ENCODE measurements around the gene CCR4.

DNA sequence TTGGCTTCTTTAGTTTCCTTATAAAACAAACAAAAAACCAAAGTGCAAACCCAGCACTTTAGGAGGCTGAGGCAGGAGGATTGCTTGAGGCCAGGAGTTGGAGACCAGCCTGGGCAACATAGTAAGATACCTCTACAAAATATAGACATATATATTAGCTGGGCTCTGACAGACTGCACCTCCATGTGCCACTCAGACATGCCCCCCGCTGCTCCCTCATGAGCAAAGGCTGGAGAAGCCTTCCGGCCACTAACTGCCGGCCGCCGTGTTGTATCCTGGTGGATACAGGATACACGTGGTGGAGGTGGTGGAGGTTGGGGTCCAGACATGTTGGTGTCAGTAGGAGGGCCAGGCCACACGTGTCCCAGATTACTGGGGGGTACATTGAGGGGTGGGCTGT lies 29.4 kb upstream of the CCR4 start:
- no peak for TF ChIP-seq NR1H2 (CRISPR knock-in tag; IDR thresholded peaks at IDR 0.05)
- TF ChIP-seq POLR2AphosphoS5 (IDR thresholded peaks at IDR 0.05; ENCODE audit: control insufficient read depth, insufficient read depth, low read depth, low read length), result no peak
- TF ChIP-seq, protein P1, sequence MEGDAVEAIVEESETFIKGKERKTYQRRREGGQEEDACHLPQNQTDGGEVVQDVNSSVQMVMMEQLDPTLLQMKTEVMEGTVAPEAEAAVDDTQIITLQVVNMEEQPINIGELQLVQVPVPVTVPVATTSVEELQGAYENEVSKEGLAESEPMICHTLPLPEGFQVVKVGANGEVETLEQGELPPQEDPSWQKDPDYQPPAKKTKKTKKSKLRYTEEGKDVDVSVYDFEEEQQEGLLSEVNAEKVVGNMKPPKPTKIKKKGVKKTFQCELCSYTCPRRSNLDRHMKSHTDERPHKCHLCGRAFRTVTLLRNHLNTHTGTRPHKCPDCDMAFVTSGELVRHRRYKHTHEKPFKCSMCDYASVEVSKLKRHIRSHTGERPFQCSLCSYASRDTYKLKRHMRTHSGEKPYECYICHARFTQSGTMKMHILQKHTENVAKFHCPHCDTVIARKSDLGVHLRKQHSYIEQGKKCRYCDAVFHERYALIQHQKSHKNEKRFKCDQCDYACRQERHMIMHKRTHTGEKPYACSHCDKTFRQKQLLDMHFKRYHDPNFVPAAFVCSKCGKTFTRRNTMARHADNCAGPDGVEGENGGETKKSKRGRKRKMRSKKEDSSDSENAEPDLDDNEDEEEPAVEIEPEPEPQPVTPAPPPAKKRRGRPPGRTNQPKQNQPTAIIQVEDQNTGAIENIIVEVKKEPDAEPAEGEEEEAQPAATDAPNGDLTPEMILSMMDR (IDR thresholded peaks at IDR 0.05 in 2 of 3, conservative IDR thresholded peaks at IDR 0.05 in 1 of 3; ENCODE audit: insufficient read depth in 2 of 3, low read depth in 1 of 3, low read length in 3 of 3), result no peak
- TF ChIP-seq, protein P2, sequence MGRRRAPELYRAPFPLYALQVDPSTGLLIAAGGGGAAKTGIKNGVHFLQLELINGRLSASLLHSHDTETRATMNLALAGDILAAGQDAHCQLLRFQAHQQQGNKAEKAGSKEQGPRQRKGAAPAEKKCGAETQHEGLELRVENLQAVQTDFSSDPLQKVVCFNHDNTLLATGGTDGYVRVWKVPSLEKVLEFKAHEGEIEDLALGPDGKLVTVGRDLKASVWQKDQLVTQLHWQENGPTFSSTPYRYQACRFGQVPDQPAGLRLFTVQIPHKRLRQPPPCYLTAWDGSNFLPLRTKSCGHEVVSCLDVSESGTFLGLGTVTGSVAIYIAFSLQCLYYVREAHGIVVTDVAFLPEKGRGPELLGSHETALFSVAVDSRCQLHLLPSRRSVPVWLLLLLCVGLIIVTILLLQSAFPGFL (CRISPR knock-in tag; IDR thresholded peaks at IDR 0.05), result no peak
- TF ChIP-seq NELFE (IDR thresholded peaks at IDR 0.05; ENCODE audit: insufficient read depth, insufficient read length), result no peak
- TF ChIP-seq, protein P3, sequence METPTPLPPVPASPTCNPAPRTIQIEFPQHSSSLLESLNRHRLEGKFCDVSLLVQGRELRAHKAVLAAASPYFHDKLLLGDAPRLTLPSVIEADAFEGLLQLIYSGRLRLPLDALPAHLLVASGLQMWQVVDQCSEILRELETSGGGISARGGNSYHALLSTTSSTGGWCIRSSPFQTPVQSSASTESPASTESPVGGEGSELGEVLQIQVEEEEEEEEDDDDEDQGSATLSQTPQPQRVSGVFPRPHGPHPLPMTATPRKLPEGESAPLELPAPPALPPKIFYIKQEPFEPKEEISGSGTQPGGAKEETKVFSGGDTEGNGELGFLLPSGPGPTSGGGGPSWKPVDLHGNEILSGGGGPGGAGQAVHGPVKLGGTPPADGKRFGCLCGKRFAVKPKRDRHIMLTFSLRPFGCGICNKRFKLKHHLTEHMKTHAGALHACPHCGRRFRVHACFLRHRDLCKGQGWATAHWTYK (CRISPR knock-in tag; IDR thresholded peaks at IDR 0.05), result no peak
- no peak for TF ChIP-seq ZFP30 (CRISPR knock-in tag; IDR thresholded peaks at IDR 0.05; ENCODE audit: borderline replicate concordance)
- TF ChIP-seq ZNF224 (CRISPR knock-in tag; IDR thresholded peaks at IDR 0.05), result no peak
- TF ChIP-seq, protein P4, sequence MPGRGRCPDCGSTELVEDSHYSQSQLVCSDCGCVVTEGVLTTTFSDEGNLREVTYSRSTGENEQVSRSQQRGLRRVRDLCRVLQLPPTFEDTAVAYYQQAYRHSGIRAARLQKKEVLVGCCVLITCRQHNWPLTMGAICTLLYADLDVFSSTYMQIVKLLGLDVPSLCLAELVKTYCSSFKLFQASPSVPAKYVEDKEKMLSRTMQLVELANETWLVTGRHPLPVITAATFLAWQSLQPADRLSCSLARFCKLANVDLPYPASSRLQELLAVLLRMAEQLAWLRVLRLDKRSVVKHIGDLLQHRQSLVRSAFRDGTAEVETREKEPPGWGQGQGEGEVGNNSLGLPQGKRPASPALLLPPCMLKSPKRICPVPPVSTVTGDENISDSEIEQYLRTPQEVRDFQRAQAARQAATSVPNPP (IDR thresholded peaks at IDR 0.05; ENCODE audit: borderline replicate concordance, insufficient read depth, insufficient read length), result no peak
- no peak for TF ChIP-seq POLR2A (conservative IDR thresholded peaks at IDR 0.05)
- TF ChIP-seq SMC3 (conservative IDR thresholded peaks at IDR 0.05; ENCODE audit: insufficient read depth, low read depth, low read length), result no peak

All from K562 (cell line).